Spinal cord (tissue), 10 donors: Measurements from ENCODE around the gene RHOBTB3. TPM values are rescaled to one million over a fixed set of nuclear protein-coding genes. Genes with fewer than 3 reads are reported as not detected.

Source experiments
- DNase-seq, 6 donors: peaks; one replicate each; pipeline versions ENCODE4 v3.0.0 to v3.0.0-alpha.2; 2013 to 2015; ENCODE audit warnings: low spot score in 6 of 6, low read depth in 4 of 6
- H3K27ac ChIP-seq: one replicate; pipeline ENCODE4 v1.5.1; 2013; ENCODE audit warnings: low read depth, low read length, control low read depth
- H3K27me3 ChIP-seq: one replicate; pipeline ENCODE4 v1.6.1; 2013; ENCODE audit warnings: low read length; ENCODE audit not compliant: control insufficient read depth, insufficient read depth
- H3K36me3 ChIP-seq: one replicate; pipeline ENCODE4 v1.6.1; 2013; ENCODE audit warnings: low read length; ENCODE audit not compliant: control insufficient read depth, insufficient read depth
- H3K4me1 ChIP-seq: one replicate; pipeline ENCODE4 v1.6.1; 2013; ENCODE audit warnings: low read length; ENCODE audit not compliant: control insufficient read depth, insufficient read depth
- H3K4me3 ChIP-seq: one replicate; pipeline ENCODE4 v1.5.1; 2013; ENCODE audit warnings: low read depth, low read length, control low read depth
- H3K9me3 ChIP-seq: one replicate; pipeline ENCODE4 v1.6.1; 2013; ENCODE audit warnings: low read length; ENCODE audit not compliant: control insufficient read depth, insufficient read depth
- WGBS: methylation state at CpG from one replicate; pipeline ENCODE4 v1.1.5; 2013; ENCODE audit warnings: missing lambda C conversion rate; ENCODE audit not compliant: insufficient coverage; 5-methylcytosine and 5-hydroxymethylcytosine counted together
- polyA plus RNA-seq, 2 donors: library from polyadenylated mRNA; unstranded; fragments of 120-200 nt; gene quantifications; one replicate each; pipeline ENCODE4 v1.2.1, GENCODE V29; 2013; ENCODE audit not compliant: insufficient read length in 2 of 2
- total RNA-seq, 2 donors: library from RNA; depleted of rRNA in 1 of 2; stranded (reverse); fragments of 120-200 nt in 1 of 2; fragments of >200 nt in 1 of 2; gene quantifications; one replicate each; pipeline versions ENCODE4 v1.2.3 to v1.2.4, GENCODE V29; 2013 to 2014
- donor health status: healthy.

RHOBTB3 gene
- total and polyA plus RNA-seq, 4 donors: 44.2 to 182 (median 79.8) TPM

GRCh38 chr5:95843733-95844223, 112.6 kb downstream of the RHOBTB3 start:
- no peak for DNase-seq
- Histone ChIP-seq H3K27me3 (no peaks in the 10 kb centered on the region), H3K4me1 (no peaks in the 10 kb centered on the region), H3K27ac (no peak overlapping the region), H3K9me3 (no peaks in the 10 kb centered on the region), H3K36me3 (no peaks in the 10 kb centered on the region), H3K4me3 (no peak overlapping the region)
- WGBS: 100% methylated on average over 1 of the region's 3 CpGs

- DNase-seq: no peak
- Histone ChIP-seq H3K36me3 (no peaks in the 10 kb centered on the region), H3K9me3 (no peaks in the 10 kb centered on the region), H3K27me3 (no peaks in the 10 kb centered on the region), H3K4me1 (no peaks in the 10 kb centered on the region), H3K27ac (no peak overlapping the region), H3K4me3 (no peak overlapping the region)
- WGBS: no CpG with 5 or more reads among the region's 3 CpGs
Observed at GRCh38 chr5:95845391-95845790, 114.3 kb downstream of the RHOBTB3 start.

Other genes with a start within 250 kb of the RHOBTB3 start
- gene SKIC3, start 176.4 kb upstream of the RHOBTB3 start, total RNA-seq: 100 to 1,000 TPM in 1 of 2 donors, 10 to 100 TPM in 1; 93.4 to 169 TPM
- 10 to 100 TPM; 59.0 to 64.5 TPM for gene SKIC3, start 176.4 kb upstream of the RHOBTB3 start, polyA plus RNA-seq
- gene ARSK, start 176.2 kb upstream of the RHOBTB3 start, total RNA-seq: 10 to 100 TPM in 1 of 2 donors, 1 to 10 TPM in 1; 8.7 to 11.6 TPM
- gene ARSK, start 176.2 kb upstream of the RHOBTB3 start, polyA plus RNA-seq: 1 to 10 TPM; 9.1 to 9.8 TPM
- under 1 TPM; 0.06 to 0.50 TPM for gene GPR150, start 111.2 kb upstream of the RHOBTB3 start, total RNA-seq
- gene GPR150, start 111.2 kb upstream of the RHOBTB3 start, polyA plus RNA-seq: under 1 TPM; 0.42 to 0.57 TPM
- gene RFESD, start 84.6 kb upstream of the RHOBTB3 start, total RNA-seq: 1 to 10 TPM; 6.2 to 6.8 TPM
- 1 to 10 TPM; 2.3 to 2.9 TPM for gene RFESD, start 84.6 kb upstream of the RHOBTB3 start, polyA plus RNA-seq
- 1 to 10 TPM in 1 of 2 donors, under 1 TPM in 1; 0.40 to 1.2 TPM for gene SPATA9, start 48.3 kb upstream of the RHOBTB3 start, total RNA-seq
- 1 to 10 TPM; 1.6 to 1.7 TPM for gene SPATA9, start 48.3 kb upstream of the RHOBTB3 start, polyA plus RNA-seq
- gene GLRX, start 91.4 kb downstream of the RHOBTB3 start, total RNA-seq: 10 to 100 TPM in 1 of 2 donors, 1 to 10 TPM in 1; 8.4 to 17.6 TPM
- 10 to 100 TPM; 25.9 to 37.4 TPM for gene GLRX, start 91.4 kb downstream of the RHOBTB3 start, polyA plus RNA-seq
- gene ELL2, start 230.5 kb downstream of the RHOBTB3 start, total RNA-seq: 10 to 100 TPM; 12.8 to 44.1 TPM
- gene ELL2, start 230.5 kb downstream of the RHOBTB3 start, polyA plus RNA-seq: 10 to 100 TPM; 12.2 to 15.0 TPM